Measurements from ENCODE around the gene RPL37. TPM values are rescaled to one million over a fixed set of nuclear protein-coding genes. Genes with fewer than 3 reads are reported as not detected.

Gene RPL37
- total and polyA plus RNA-seq, 9 of the 15 experiments (the other 6 are each of a cell fraction or from before 2014, with no cell fraction given) = 2,342 to 7,963 (median 4,091) TPM

GRCh38 chr5:40828021-40828631 is 6.9 kb downstream of the RPL37 start (continued):
- TF ChIP-seq ARID4B (CRISPR knock-in tag; IDR thresholded peaks at IDR 0.05) = no peak
- TF ChIP-seq ZBED1 (IDR thresholded peaks at IDR 0.05) = no peak
- peak; percentile 25 for TF ChIP-seq ZBTB8A (IDR thresholded peaks at IDR 0.05; ENCODE audit: partially characterized antibody)

GRCh38 chr5:40827188-40827977 is 7.6 kb downstream of the RPL37 start:
- FAIRE-seq (no peak), ATAC-seq (peak; percentile 1), DNase-seq (ENCODE audit: extremely low read depth in 1 of 4, low spot score in 3 of 4) (no peak)
- in situ Hi-C loops (cut with MboI) (no loop called here), intact Hi-C loops (cut with micrococcal nuclease) (no loop called here)
- Histone ChIP-seq H3K4me1 (replicated peaks in 1 of 2; ENCODE audit: control insufficient read depth in 2 of 2, insufficient read depth in 2 of 2, low read length in 2 of 2) (peaks cover 6 to 18% of the 10 kb centered on the region in 2 experiments; a peak in 4 of 5 replicates), H4K20me1 (replicated peaks; ENCODE audit: control insufficient read depth, insufficient read depth, low read length) (peaks cover 55% of the 10 kb centered on the region), H3K27ac (ENCODE audit: extremely low read depth, low read depth, low read length) (no peak overlapping the region; the same call in 2 of the 3 replicates), H3K9me3 (replicated peaks; ENCODE audit: control insufficient read depth, insufficient read depth, low read depth, low read length) (no peaks in the 10 kb centered on the region), H2AFZ (ENCODE audit: low read depth, low read length) (no peak overlapping the region), H3K4me2 (ENCODE audit: insufficient read depth, low read length) (no peak overlapping the region), H3K4me3 (no peak overlapping the region), H3K36me3 (ENCODE audit: control insufficient read depth, insufficient read depth, low read length) (peaks cover 70% of the 10 kb centered on the region), H3K27me3 (ENCODE audit: control insufficient read depth in 2 of 2, insufficient read depth in 2 of 2, low read length in 2 of 2) (no peaks in the 10 kb centered on the region), H3K79me2 (ENCODE audit: control insufficient read depth, insufficient read depth, low read length) (peaks cover 40% of the 10 kb centered on the region), H3K9me1 (ENCODE audit: control insufficient read depth, insufficient read depth, low read length) (peaks cover 5% of the 10 kb centered on the region), H3K9ac (ENCODE audit: insufficient read depth in 1 of 2, low read depth in 2 of 2, low read length in 2 of 2) (no peak overlapping the region)
- WGBS (ENCODE audit: insufficient coverage, low coverage, missing lambda C conversion rate) = 80% methylated on average over 14 of the region's 14 CpGs
- ChIA-PET CTCF (ENCODE audit: low intra/inter-chr PET ratio) (no interaction called here), POLR2A (interaction anchor here (0.7 to 13.0 kb wide), 11 partner anchors 5 to 62 kb away, joined by 3 to 125 read pairs (median 6); partner anchors contain the start of gene RPL37)
- BruUV-seq (replicated peaks) = TSS peak; percentile 0
- 0 out of 2 replicates have a peak, but pooled peaks have one; percentile 13 for TF ChIP-seq TEAD2 (tag; IDR thresholded peaks at IDR 0.05)
- TF ChIP-seq E2F1 (CRISPR knock-in tag; IDR thresholded peaks at IDR 0.05) = 0 out of 2 replicates have a peak, but pooled peaks have one; percentile 49
- 0 out of 2 replicates have a peak, but pooled peaks have one; percentile 29 for TF ChIP-seq HMGXB4 (CRISPR knock-in tag; IDR thresholded peaks at IDR 0.05)
- TF ChIP-seq POLR2G (IDR thresholded peaks at IDR 0.05; ENCODE audit: low read depth, low read length) = 0 out of 2 replicates have a peak, but pooled peaks have one; percentile 22
- TF ChIP-seq ZNF589 (CRISPR knock-in tag; IDR thresholded peaks at IDR 0.05; ENCODE audit: low read depth) = no peak
- 0 out of 2 replicates have a peak, but pooled peaks have one; percentile 35 for TF ChIP-seq MXI1 (IDR thresholded peaks at IDR 0.05; ENCODE audit: low read depth, low read length)
- peak; percentile 34 for TF ChIP-seq PML (IDR thresholded peaks at IDR 0.05; ENCODE audit: low read length)
- TF ChIP-seq ZNF324 (CRISPR knock-in tag; IDR thresholded peaks at IDR 0.05) = 0 out of 2 replicates have a peak, but pooled peaks have one; percentile 25
